Mesendoderm (in vitro differentiated cells): Measurements from ENCODE around the gene CLPX. TPM values are rescaled to one million over a fixed set of nuclear protein-coding genes. Genes with fewer than 3 reads are reported as not detected.
"Not testable (repeated sequence)": the region's sequence is repeated elsewhere in the genome, so short reads cannot be mapped to it uniquely, and the experiment has no call there.

Experiments
- DNase-seq: peaks from one replicate; pipeline ENCODE4 v3.0.0; 2013
- H2AK5ac ChIP-seq: 2 replicates; pipeline ENCODE4 v1.6.1; 2013; ENCODE audit warnings: low read length, inconsistent platforms
- H2BK120ac ChIP-seq: 2 replicates; pipeline ENCODE4 v1.6.1; 2013; ENCODE audit warnings: low read depth, mild to moderate bottlenecking, low read length, moderate library complexity, mixed read lengths
- H2BK15ac ChIP-seq: replicated peaks from 2 replicates; pipeline ENCODE4 v1.6.1; 2013; ENCODE audit warnings: low read depth, mild to moderate bottlenecking, moderate library complexity
- H2BK5ac ChIP-seq: 2 replicates; pipeline ENCODE4 v1.6.1; 2013; ENCODE audit warnings: low read length, inconsistent platforms
- H3K18ac ChIP-seq: 2 replicates; pipeline ENCODE4 v1.6.1; 2013; ENCODE audit warnings: mild to moderate bottlenecking, low read length, mixed read lengths
- H3K23ac ChIP-seq: one replicate; pipeline ENCODE4 v1.6.1; 2013; ENCODE audit warnings: low read length
- H3K27ac ChIP-seq: 2 replicates; pipeline ENCODE4 v1.5.1; 2013; ENCODE audit warnings: low read depth, mild to moderate bottlenecking, inconsistent platforms, low read length, moderate library complexity
- H3K27me3 ChIP-seq: 2 replicates; pipeline ENCODE4 v1.6.1; 2013; ENCODE audit warnings: low read length, control low read depth, mild to moderate bottlenecking, inconsistent platforms; ENCODE audit not compliant: insufficient read depth, poor library complexity
- H3K36me3 ChIP-seq: 2 replicates; pipeline ENCODE4 v1.6.1; 2013; ENCODE audit warnings: low read length, inconsistent platforms; ENCODE audit not compliant: control insufficient read depth, insufficient read depth
- H3K4ac ChIP-seq: one replicate; pipeline ENCODE4 v1.6.1; 2013; ENCODE audit warnings: low read depth, mild to moderate bottlenecking, low read length, moderate library complexity
- H3K4me1 ChIP-seq: 2 replicates; pipeline ENCODE4 v1.6.1; 2013; ENCODE audit warnings: low read depth, low read length, inconsistent platforms; ENCODE audit not compliant: control insufficient read depth
- H3K4me2 ChIP-seq: 2 replicates; pipeline ENCODE4 v1.6.1; 2013; ENCODE audit warnings: low read length
- H3K4me3 ChIP-seq: 2 replicates; pipeline ENCODE4 v1.5.1; 2013; ENCODE audit warnings: mild to moderate bottlenecking, low read length
- H3K56ac ChIP-seq: one replicate; pipeline ENCODE4 v1.6.1; 2013; ENCODE audit warnings: low read length
- H3K79me1 ChIP-seq: 2 replicates; pipeline ENCODE4 v1.6.1; 2013; ENCODE audit warnings: low read length, inconsistent platforms
- H3K79me2 ChIP-seq: 2 replicates; pipeline ENCODE4 v1.6.1; 2013; ENCODE audit warnings: mild to moderate bottlenecking, low read length; ENCODE audit not compliant: control insufficient read depth, insufficient read depth
- H3K9ac ChIP-seq: 2 replicates; pipeline ENCODE4 v1.6.1; 2013; ENCODE audit warnings: low read length, inconsistent platforms
- H4K5ac ChIP-seq: one replicate; pipeline ENCODE4 v1.6.1; 2013; ENCODE audit warnings: low read length
- H4K8ac ChIP-seq: one replicate; pipeline ENCODE4 v1.6.1; 2013; ENCODE audit warnings: low read depth, mild to moderate bottlenecking, control low read depth, low read length, moderate library complexity
- WGBS: extraction: QIAGEN DNeasy Blood & Tissue Kit; methylation state at CpG from one replicate; pipeline ENCODE4 v1.1.7; 2013; ENCODE audit warnings: low lambda C conversion rate, missing lambda C conversion rate; ENCODE audit not compliant: insufficient coverage; ENCODE audit errors: extremely low coverage; 5-methylcytosine and 5-hydroxymethylcytosine counted together
- small RNA-seq: library from polyadenylated mRNA; stranded (forward); fragments of <200 nt; extraction: miRNeasy Mini kit (QIAGEN cat#:217004); gene quantifications from one replicate; pipeline ENCODE3, GENCODE V24; 2013; ENCODE audit not compliant: insufficient read depth

Gene CLPX

DNA sequence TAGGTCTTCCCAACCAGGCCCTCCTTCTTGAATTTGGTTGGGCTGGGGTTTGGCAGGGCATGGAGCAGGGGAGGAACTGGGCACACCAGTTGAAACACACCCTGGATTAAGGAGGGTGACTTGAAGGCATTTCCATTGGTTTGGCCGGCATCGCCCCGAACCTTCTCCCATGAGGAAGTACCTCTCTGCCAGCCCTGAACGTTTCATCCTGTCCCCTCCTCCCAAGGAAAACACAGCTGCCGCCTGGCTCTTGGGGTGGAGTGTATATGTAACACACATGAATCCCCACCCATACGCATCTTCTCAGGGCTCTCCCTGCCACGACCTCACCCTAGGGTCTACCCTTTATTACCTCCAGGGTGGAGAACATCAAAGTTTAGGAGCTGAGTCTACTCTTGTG, 84.7 kb downstream of the CLPX start:
- H3K36me3 ChIP-seq, result no peaks in the 10 kb centered on the region
- no peaks in the 10 kb centered on the region for H3K27me3 ChIP-seq
- no peak overlapping the region for H2BK120ac ChIP-seq
- H3K9ac ChIP-seq, result no peak overlapping the region
- no peaks in the 10 kb centered on the region for H3K79me1 ChIP-seq
- H3K4me3 ChIP-seq, result no peak overlapping the region
- no peak overlapping the region for H2BK15ac ChIP-seq
- H3K4me2 ChIP-seq, result no peak overlapping the region
- H3K4ac ChIP-seq, result no peak overlapping the region
- H3K79me2 ChIP-seq, result no peaks in the 10 kb centered on the region
- H3K18ac ChIP-seq, result no peak overlapping the region
- no peaks in the 10 kb centered on the region for H3K4me1 ChIP-seq
- WGBS, result no CpG with 5 or more reads among the region's 7 CpGs
- H3K27ac ChIP-seq, result no peak overlapping the region
- no peak overlapping the region for H2AK5ac ChIP-seq
- H4K8ac ChIP-seq, result no peak overlapping the region
- no peak overlapping the region for H2BK5ac ChIP-seq
- no peak overlapping the region for H4K5ac ChIP-seq
- H3K23ac ChIP-seq, result no peak overlapping the region
- H3K56ac ChIP-seq, result no peak overlapping the region
- DNase-seq, result no peak

DNA sequence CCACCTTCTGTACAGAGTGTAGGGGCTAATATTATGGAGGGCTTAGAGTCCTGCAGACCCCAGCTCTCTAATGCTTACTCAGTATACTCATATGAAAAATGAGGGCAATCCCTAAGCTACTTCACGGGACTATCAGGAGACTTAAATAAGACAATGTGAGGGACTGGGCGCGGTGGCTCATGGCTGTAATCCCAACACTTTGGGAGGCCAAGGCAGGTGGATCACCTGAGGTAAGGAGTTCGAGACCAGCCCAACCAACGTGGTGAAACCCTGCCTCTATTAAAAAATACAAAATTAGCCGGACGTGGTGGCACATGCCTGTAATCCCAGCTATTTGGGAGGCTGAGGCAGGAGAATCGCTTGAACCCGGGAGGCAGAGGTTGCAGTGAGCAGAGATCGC, 85.3 kb downstream of the CLPX start:
- DNase-seq, H3K18ac ChIP-seq, H3K79me1 ChIP-seq, H3K27me3 ChIP-seq, H4K5ac ChIP-seq, H2BK5ac ChIP-seq, H2BK15ac ChIP-seq, H3K4ac ChIP-seq, H3K23ac ChIP-seq, H3K9ac ChIP-seq, H3K36me3 ChIP-seq, H4K8ac ChIP-seq, H3K27ac ChIP-seq, H3K4me3 ChIP-seq, H3K56ac ChIP-seq, H3K4me1 ChIP-seq, H2AK5ac ChIP-seq, H3K79me2 ChIP-seq, H2BK120ac ChIP-seq, H3K4me2 ChIP-seq: not testable (repeated sequence)
- WGBS, result no CpG with 5 or more reads among the region's 10 CpGs

DNA sequence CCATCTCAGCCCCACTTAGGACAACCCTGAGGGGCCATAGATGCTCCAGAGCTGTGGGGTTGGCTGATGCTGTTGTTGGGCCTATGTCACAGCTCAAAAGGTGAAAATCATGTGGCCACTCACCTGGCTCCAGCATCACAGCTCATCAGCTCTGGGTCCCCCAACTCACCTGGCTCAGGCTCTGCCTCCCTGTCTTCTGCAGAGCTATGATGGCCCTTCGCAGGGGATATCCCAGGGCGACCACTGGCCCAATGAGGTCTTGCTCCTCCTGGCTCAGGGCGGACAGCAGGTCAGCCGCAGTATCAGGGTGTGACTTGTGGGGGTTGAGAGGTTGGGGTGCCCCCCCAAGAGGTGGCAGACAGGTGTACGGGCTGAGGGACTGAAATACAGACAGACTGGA, 85.8 kb downstream of the CLPX start:
- Histone ChIP-seq H3K9ac (no peak overlapping the region), H2AK5ac (no peak overlapping the region), H3K4me3 (no peak overlapping the region), H3K79me2 (no peaks in the 10 kb centered on the region), H3K56ac (no peak overlapping the region), H3K36me3 (no peaks in the 10 kb centered on the region), H3K18ac (no peak overlapping the region), H4K5ac (no peak overlapping the region), H4K8ac (no peak overlapping the region), H2BK5ac (no peak overlapping the region), H3K4ac (no peak overlapping the region), H3K27ac (no peak overlapping the region), H3K27me3 (no peaks in the 10 kb centered on the region), H3K4me2 (no peak overlapping the region), H2BK120ac (no peak overlapping the region), H3K4me1 (no peaks in the 10 kb centered on the region), H2BK15ac (no peak overlapping the region), H3K79me1 (no peaks in the 10 kb centered on the region), H3K23ac (no peak overlapping the region)
- no peak for DNase-seq
- WGBS, result no CpG with 5 or more reads among the region's 5 CpGs

Small RNA genes lying within 50 kb of the gene (small RNA-seq; reads per million reads assigned to genes)
- gene AC013553.1, result not detected
- not detected for gene AC068213.1
- not detected for gene RNU6-686P
